HG03558 (cell line): Measurements from ENCODE around the gene HSD11B1.
A peak's percentile ranks its signal among the peaks of the same experiment; 100 is the strongest.

Source experiments
- ATAC-seq: cut with Tn5 transposase; IDR thresholded peaks from one replicate; pipeline ENCODE4 v1.9.1; 2021; ENCODE audit warnings: moderate number of reproducible peaks; ENCODE audit not compliant: unreplicated experiment; ENCODE audit errors: extremely low read depth

The HSD11B1 gene

GRCh38 chr1:209723265-209723664 is 18.6 kb downstream of the HSD11B1 start:
- ATAC-seq, result no peak

GRCh38 chr1:209723756-209724693 is 19.4 kb downstream of the HSD11B1 start:
- ATAC-seq, result no peak

DNA sequence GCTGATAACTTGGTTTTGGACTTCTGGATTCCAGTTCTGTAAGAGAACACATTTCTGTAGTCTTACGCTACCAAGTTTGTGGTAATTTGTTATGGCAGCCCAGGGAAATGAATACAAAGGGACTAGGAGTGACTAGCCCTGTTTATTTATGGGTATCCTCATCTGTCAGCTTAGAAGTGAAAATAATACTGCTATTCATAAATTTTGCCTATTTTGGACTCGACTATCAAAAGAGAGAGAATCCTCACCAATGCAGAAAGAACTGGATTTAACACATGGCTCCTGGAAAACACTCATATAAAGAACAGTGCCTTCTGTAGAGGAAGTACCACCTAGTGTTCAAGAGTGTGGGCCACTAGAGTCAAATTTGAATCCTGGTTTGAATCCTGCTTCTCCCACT is 22.6 kb downstream of the HSD11B1 start:
- no peak for ATAC-seq

DNA sequence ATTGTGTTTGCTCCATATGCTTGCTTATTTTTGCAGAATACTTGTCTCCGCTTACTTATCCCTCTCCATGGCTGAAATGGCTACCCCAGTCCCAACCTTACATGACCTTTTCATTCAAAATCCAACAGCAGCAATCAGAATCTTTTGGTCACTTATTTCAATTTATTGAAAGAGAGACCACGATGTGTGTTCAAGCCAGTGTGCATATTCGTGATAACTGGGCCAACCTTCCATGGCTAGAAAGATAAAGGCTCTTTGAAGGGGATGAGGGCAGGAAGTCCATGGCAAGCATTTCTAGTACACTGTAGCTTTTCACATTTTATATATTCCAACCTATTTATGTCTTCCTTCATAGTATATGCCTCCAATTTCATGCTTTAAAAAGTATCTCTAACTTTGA is 23.1 kb downstream of the HSD11B1 start:
- no peak for ATAC-seq

DNA sequence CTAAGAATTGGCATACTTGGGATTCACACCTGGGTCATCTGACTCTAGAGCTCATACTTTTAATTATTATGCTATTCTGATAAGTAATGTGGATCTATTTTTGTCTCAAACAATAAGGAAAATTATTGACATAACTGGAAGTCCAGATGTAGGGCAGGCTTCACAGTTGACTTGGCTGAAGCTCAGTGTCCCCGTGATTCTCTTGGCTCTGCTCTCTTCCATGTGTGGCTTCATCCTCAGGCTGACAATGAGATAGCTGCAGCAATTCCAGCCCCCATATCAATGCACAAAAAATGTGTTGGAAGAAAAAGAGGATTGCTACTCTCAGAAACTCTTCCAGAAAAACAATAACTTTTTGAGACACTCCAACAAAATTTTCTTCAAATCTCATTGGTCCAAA is 23.8 kb downstream of the HSD11B1 start:
- no peak for ATAC-seq

DNA sequence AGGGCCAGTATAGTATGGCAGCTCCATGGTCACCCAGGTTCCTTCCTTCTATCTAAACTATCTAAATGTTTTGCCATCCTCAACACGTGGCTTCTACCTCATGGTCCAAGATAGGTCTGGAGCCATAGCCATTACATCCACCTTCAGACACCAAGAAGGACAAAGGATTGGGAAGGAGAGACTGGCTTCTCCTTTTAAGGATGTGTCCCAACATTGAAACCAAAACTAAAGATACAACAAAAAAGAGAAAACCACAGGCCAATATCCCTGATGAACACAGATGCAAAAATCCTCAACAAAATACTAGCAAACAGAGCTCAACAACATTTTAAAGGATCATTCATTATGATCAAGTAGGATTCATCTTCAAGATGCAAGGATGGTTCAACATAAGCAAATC is 24.8 kb downstream of the HSD11B1 start:
- ATAC-seq, result no peak

DNA sequence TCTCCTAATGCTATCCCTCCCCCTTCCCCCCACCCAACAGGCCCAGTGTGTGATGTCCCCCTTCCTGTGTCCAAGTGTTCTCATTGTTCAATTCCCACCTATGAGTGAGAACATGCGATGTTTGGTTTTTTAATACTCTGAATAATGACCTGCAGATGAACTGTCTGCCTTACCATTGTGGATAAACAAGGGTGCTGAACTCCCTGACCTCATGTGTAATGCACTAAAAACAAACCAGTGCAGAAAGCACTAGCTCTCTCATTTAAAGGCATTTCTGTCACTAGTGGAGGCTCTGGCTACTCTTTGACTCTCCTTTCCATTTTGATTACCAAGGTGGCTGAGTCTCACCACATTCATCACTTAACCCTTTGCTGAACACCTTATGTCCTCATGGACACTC is 28.1 kb downstream of the HSD11B1 start:
- no peak for ATAC-seq

- ATAC-seq, result no peak
These were observed 29.0 kb downstream of the HSD11B1 start for GRCh38 chr1:209733409-209734192.

DNA sequence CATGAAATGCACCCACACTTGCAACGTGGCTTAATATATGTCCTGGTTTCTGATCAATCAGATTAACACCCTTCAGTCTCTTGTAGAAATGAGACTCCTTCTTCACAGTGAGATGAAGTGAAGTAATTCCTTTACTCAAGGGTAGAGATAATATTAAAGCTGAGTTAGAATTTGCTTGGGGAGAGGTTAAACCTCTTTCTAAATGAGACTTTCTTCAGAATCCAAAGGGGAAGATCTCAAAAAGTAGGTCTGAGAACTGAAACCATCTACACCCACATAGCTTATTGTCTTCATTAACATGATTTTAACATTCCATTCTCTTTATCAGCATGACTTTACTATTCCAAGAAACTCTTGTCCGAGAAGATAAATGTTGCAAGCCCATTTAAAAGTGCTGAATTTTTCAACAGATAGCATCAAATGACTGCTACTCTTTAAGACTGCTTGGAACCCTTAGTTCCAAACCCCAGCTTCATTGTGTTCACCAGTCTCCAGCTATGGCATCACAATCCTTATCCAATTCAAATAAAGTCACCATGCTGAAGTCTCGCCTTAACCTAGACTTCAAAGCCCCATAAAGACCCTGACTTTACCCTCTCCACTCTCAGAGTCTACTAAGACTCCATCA is 32.0 kb downstream of the HSD11B1 start:
- no peak for ATAC-seq

DNA sequence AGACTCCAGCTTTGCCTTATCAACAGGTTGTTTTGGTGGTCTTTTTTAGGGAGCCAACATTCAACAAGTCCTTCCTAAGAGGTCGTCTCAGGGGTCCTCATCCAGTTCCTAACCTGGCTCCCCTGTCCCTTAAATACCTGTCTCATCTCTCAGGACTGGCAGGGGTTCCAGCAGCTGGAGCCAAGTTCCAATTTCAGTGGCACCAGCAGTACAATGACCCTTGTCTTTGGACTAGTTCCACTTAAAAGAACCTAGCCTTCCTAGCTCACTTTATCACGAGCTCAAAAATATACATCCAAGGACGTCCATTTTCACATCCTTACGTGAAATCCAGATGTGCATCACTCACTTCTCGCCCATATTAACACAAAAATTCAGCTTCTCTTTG is 32.5 kb downstream of the HSD11B1 start:
- ATAC-seq, result no peak

- no peak for ATAC-seq
These were observed 33.6 kb downstream of the HSD11B1 start for GRCh38 chr1:209738270-209738669.

DNA sequence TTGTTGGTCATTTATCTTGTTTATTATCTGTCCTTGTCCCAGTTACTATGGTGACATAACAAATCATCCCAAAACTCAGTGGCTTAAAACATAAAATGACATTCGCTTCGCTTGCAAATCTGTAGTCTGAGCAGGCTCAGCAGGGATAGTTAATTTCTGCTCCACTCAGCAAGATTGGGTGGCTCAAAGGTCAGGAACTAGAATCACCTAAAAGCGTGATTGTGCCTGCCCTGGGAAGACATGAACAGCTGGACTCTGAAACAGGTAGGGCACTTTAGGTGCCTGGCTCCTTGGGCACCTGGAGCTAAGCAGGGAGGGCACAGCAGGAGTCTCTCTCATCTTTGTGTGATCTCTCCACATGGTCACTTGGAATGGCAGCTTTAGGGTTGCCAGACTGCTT is 36.5 kb downstream of the HSD11B1 start:
- ATAC-seq, result no peak

DNA sequence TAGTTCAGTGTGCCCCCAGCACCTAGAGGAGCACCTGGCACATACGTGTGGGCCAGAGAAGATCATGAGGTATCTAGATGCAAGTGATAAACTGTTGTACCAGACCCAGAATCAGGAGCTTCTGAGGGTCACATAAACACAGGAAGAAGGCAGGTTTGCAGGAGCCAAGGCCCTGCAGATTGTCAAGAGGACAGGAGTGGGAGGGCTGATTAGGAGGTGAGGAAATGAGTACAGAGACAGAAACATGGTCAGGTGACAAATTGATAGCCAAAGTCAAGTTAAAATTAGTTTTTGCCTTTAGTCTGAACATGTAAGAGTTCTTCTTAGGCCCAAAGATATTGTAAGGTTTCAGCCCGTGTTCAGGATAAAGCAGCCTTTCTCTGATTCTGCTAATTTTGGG is 37.2 kb downstream of the HSD11B1 start:
- no peak for ATAC-seq

DNA sequence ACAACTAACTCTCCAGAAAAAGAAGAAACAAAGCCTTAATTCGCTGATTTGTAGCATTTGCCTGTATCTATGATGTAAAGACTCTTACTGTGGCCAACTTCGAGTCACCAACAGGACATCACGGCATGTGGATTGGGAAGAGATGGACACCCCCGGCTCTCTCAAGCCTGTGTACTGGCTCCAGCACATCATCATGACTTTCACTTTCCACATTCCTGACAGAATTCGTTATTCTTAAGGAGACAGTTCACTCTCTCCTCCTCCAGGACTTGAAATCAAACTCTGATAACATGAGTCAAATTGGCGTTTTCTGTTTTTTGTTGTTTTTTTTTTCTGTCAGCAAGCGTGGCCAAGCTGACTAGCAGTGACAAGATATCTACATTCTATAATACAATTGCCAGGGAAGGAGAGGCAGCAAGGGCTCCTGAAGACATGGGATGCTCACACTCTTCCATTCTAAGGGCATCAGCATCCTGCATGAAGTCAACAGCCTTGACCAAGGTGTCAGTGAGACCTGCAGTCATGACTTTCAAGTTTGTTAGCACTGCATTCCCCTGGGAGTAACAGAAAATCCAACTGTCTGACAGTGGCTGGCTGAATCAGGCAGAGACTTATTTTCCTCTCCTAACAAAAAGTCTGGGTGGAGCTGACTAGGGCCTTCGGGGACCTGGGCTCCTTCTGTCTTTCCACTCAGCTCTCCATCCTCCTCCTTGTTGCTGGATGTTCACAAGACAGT is 37.9 kb downstream of the HSD11B1 start:
- ATAC-seq, result no peak

DNA sequence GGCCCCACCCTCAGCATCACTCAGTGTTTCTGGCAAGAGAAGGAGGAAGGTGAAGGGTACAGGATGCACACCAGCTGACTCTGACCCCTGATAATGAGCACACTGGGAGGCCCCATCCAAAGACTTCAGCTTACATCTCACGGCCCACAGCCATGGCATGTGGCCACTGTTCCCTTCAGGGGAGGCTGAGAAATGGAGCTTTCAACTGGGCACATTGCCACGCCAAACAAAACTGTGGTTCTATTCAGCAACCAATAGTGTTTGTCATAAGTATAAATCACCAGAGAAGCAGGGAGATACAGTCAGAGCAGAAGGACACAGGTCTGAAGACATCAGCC is 38.5 kb downstream of the HSD11B1 start:
- ATAC-seq, result no peak

DNA sequence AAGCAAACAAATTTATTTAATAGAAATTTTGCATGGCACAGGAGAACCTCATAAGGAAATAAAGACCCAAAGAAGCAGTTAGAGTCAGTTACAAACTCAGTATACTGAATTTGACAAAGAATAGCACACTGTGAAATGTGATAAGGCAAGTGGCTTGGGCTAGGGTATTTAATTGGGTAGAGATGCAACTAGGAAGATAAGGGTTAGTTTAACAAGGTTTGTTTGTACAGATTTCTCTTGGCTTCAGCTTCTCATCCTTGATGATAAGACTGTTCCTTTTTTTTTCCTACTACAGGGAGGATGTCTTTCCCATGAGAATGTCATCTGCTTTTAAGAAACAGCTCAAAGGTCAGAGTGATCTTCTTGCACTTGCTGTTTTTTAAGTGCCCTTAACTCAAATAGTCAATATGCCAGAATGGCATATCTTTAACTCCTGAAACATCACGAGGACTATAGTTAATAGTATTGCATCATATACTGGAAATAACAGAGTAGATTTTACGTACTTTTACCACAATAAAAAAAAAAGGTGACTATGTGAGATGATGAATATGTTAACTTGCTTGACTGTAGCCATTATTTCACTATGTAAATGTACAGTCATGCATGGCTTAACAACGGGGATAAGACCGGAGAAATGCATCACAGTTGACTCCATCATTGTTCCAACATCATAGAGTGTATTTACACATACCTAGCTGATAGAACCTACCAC is 42.0 kb downstream of the HSD11B1 start:
- ATAC-seq, result no peak

- ATAC-seq, result peak; percentile 48
These were observed 43.1 kb downstream of the HSD11B1 start for GRCh38 chr1:209747580-209748262.

DNA sequence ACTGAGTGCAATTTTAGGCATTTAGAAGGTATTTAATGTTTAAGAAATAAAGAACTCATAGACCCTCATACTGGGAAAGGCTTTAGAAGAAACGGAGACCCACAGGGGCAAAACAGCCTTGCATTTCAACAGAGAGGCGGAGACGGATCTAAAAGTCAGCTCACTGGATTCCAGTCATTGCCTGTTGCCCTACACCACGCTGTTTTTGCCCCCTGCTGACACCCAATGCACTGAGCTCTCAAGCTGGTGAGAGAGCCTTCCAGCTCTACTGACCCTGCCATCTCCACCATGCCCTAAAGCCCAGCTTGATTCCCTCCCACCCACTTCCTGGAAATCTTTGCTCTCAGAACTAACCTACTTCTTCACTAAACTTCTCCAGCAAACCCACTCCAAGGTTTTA is 44.0 kb downstream of the HSD11B1 start:
- no peak for ATAC-seq

DNA sequence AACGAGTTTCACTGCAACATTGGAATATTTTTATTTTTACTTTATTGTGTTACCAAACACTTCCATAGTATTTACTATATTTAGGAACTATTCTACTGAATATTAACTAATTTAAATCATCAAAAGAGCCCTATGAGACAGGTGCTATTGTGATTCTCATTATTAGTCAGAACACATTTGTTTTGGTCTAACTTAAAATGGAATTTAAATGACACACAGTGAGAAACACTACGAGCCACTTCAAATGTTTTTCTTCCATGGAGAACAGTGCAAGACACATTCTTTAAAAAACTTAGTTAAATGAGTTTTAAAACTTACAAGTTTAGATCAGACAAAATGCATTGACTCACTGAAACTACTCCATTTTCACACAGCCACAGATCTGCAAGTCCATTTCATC is 44.6 kb downstream of the HSD11B1 start:
- ATAC-seq, result no peak
